Measurements from ENCODE around the gene UGT1A6. TPM values are rescaled to one million over a fixed set of nuclear protein-coding genes. Genes with fewer than 3 reads are reported as not detected.

Gene UGT1A6
- total RNA-seq, 1 experiment from 2014 or later = 0.79 TPM

DNA sequence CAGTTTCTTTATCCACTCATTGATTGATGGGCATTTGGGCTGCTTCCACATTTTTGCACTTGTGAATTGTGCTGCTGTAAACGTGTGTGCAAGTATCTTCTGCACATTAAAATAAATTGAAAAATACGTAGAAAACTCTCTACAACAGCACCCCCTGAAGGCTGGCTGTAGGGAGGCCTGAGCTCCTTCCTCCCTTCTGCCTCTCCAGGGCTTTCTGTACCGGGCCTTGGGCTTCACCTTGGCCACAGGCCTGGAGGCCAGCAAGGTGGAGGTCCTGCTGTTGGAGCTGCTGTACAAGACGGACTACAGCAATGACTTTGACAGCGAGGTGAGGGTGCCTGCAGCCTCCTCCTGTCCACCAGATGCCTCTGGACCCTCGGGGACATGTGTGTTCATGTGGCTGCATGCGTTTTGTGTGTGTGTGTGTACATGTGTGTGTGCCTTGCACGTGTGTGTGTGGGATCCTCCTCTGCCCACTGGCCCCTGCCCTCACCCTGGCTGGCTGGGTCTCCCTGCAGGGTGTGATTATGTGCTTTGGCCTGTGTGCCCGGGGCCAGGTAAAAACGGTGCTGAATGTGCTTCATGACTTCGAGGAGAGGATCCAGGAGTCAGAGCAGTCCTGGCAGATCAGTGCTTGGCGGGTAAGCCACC, 114.7 kb downstream of the UGT1A6 start:
- TF ChIP-seq, protein P1, sequence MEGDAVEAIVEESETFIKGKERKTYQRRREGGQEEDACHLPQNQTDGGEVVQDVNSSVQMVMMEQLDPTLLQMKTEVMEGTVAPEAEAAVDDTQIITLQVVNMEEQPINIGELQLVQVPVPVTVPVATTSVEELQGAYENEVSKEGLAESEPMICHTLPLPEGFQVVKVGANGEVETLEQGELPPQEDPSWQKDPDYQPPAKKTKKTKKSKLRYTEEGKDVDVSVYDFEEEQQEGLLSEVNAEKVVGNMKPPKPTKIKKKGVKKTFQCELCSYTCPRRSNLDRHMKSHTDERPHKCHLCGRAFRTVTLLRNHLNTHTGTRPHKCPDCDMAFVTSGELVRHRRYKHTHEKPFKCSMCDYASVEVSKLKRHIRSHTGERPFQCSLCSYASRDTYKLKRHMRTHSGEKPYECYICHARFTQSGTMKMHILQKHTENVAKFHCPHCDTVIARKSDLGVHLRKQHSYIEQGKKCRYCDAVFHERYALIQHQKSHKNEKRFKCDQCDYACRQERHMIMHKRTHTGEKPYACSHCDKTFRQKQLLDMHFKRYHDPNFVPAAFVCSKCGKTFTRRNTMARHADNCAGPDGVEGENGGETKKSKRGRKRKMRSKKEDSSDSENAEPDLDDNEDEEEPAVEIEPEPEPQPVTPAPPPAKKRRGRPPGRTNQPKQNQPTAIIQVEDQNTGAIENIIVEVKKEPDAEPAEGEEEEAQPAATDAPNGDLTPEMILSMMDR (IDR thresholded peaks at IDR 0.05; ENCODE audit: unreplicated experiment) = no peak
- no peak overlapping the region for H3K4me3 Mint-ChIP-seq (ENCODE audit: unreplicated experiment)
- ChIA-PET POLR2A (no interaction called here), CTCF (no interaction called here)
- no peak overlapping the region for H3K27ac Mint-ChIP-seq (ENCODE audit: low read depth, unreplicated experiment)
- DNase-seq (ENCODE audit: unreplicated experiment) = peak; percentile 9
- peaks cover 13% of the 10 kb centered on the region for H3K27me3 Mint-ChIP-seq (ENCODE audit: insufficient read depth, unreplicated experiment)
- no peaks in the 10 kb centered on the region for H3K9me3 Mint-ChIP-seq (ENCODE audit: unreplicated experiment)
- no TSS peak for BruUV-seq (replicated peaks)
- no peaks in the 10 kb centered on the region for H3K4me1 Mint-ChIP-seq (ENCODE audit: insufficient read depth, unreplicated experiment)
- intact Hi-C loops (cut with micrococcal nuclease) = no loop called here
- H3K36me3 Mint-ChIP-seq (ENCODE audit: insufficient read depth, unreplicated experiment) = no peaks in the 10 kb centered on the region

DNA sequence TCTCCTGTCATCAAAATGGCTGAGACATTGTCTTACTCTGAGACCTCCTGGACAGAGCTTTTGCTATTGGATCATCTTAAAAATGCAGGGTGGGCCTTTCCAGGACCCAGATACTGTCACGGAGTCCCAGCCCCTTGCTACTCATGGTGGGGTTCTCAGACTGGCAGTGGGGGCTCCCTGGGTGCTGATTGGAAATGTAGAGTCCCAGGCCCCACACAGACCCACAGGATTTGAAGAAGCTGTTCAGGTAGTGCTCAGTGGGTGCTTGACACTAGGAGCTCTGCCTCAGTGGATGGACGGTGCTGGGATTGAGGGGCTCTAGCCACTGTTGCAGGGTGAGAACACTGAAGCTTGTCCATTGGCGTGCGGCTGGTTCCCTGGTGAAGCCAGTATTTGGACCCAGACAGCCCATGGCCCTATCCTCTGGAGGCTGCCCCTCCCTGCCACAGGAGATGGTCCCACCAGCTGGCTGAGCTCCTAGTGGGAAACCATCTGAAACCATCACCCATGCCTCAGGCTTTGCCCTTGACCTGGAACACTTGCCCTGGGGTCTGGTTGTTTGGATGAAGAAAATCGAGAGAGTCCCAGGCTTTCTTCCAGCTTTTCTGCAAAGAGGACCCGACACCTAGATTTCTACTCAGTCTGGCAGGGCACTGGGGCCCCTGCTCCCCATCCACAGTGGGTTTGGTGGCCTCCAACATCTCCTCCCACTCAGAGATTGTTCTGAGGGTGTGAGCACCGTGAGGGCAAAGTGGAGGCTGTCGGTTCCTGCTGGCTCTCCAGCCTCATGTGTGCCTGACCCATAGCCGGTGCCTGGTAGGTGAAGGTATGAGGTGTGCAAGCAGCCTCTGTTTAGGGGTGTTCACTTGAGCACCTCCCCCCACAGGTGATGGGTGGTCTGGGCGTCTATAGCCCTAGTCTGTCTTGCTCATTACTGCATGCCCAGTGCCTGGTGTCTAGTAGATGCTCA, 115.6 kb downstream of the UGT1A6 start:
- no peak overlapping the region for H3K27ac Mint-ChIP-seq (ENCODE audit: low read depth, unreplicated experiment)
- no peak overlapping the region for H3K4me3 Mint-ChIP-seq (ENCODE audit: unreplicated experiment)
- no peaks in the 10 kb centered on the region for H3K36me3 Mint-ChIP-seq (ENCODE audit: insufficient read depth, unreplicated experiment)
- H3K27me3 Mint-ChIP-seq (ENCODE audit: insufficient read depth, unreplicated experiment) = peaks cover 13% of the 10 kb centered on the region
- POLR2A ChIA-PET = no interaction called here
- H3K9me3 Mint-ChIP-seq (ENCODE audit: unreplicated experiment) = no peaks in the 10 kb centered on the region
- TF ChIP-seq, protein P1 (IDR thresholded peaks at IDR 0.05; ENCODE audit: unreplicated experiment) = no peak
- CTCF ChIA-PET = no interaction called here
- intact Hi-C loops (cut with micrococcal nuclease) = no loop called here
- no peak for DNase-seq (ENCODE audit: unreplicated experiment)
- no peaks in the 10 kb centered on the region for H3K4me1 Mint-ChIP-seq (ENCODE audit: insufficient read depth, unreplicated experiment)
- BruUV-seq (replicated peaks) = no TSS peak

DNA sequence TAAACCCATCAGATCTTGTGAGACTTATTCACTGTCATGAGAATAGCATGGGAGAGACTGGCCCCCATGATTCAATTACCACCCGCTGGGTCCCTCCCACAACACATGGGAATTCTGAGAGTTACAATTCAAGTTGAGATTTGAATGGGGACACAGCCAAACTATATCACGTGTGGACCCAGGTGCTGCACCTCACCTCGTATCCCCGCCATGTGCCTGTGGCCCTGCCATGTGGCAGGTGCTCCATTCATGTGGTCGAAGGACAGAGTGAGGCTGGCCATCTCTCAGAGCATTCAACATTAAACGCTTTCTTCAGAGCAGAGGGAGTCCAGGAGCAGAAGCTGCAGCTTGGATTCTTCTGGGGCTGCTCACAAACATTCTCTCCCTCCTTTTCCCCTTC, 117.7 kb downstream of the UGT1A6 start:
- Mint-ChIP-seq H3K4me1 (ENCODE audit: insufficient read depth, unreplicated experiment) (no peaks in the 10 kb centered on the region), H3K9me3 (ENCODE audit: unreplicated experiment) (no peaks in the 10 kb centered on the region), H3K27ac (ENCODE audit: low read depth, unreplicated experiment) (no peak overlapping the region), H3K4me3 (ENCODE audit: unreplicated experiment) (no peak overlapping the region), H3K36me3 (ENCODE audit: insufficient read depth, unreplicated experiment) (no peaks in the 10 kb centered on the region), H3K27me3 (ENCODE audit: insufficient read depth, unreplicated experiment) (peaks cover 13% of the 10 kb centered on the region)
- intact Hi-C loops (cut with micrococcal nuclease) = no loop called here
- no TSS peak for BruUV-seq (replicated peaks)
- TF ChIP-seq, protein P1 (IDR thresholded peaks at IDR 0.05; ENCODE audit: unreplicated experiment) = no peak
- ChIA-PET POLR2A (no interaction called here), CTCF (no interaction called here)
- DNase-seq (ENCODE audit: unreplicated experiment) = no peak

DNA sequence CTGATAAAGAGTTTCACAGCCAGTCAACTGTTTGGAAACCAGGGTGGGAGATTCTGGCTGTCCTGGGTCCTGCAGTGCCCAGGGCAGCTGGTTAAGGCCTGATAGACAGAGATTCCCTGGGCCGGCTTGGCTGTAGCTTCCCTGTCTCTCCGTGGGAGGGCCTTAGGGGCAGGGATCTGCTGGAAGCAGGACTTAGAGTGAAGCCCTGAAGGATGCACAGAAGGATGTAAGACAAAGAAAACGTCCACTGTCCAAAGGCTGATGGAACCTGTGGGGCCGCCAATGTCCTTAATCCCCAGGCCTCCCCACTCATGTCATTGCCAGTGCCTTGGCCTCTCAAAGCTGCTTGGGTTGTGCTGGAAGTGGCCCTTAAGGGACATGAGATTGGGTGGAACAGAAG, 118.4 kb downstream of the UGT1A6 start:
- intact Hi-C loops (cut with micrococcal nuclease) = no loop called here
- POLR2A ChIA-PET = no interaction called here

More for the DNA sequence above, 118.4 kb downstream of the UGT1A6 start:
- CTCF ChIA-PET = no interaction called here
- TF ChIP-seq, protein P1 (IDR thresholded peaks at IDR 0.05; ENCODE audit: unreplicated experiment) = no peak
- Mint-ChIP-seq H3K4me1 (ENCODE audit: insufficient read depth, unreplicated experiment) (no peaks in the 10 kb centered on the region), H3K36me3 (ENCODE audit: insufficient read depth, unreplicated experiment) (no peaks in the 10 kb centered on the region), H3K27me3 (ENCODE audit: insufficient read depth, unreplicated experiment) (peaks cover 13% of the 10 kb centered on the region), H3K27ac (ENCODE audit: low read depth, unreplicated experiment) (no peak overlapping the region), H3K9me3 (ENCODE audit: unreplicated experiment) (no peaks in the 10 kb centered on the region), H3K4me3 (ENCODE audit: unreplicated experiment) (no peak overlapping the region)
- DNase-seq (ENCODE audit: unreplicated experiment) = no peak
- BruUV-seq (replicated peaks) = no TSS peak
